HG02571 (cell line): ENCODE data around the gene CEACAM19.
"Not testable (repeated sequence)": the region's sequence is repeated elsewhere in the genome, so short reads cannot be mapped to it uniquely, and the experiment has no call there.

Experiments used
- ATAC-seq: cut with Tn5 transposase; IDR thresholded peaks from one replicate; pipeline ENCODE4 v1.9.1; 2021; ENCODE audit warnings: mild to moderate bottlenecking, moderate library complexity; ENCODE audit not compliant: unreplicated experiment

Gene CEACAM19

GRCh38 chr19:44700547-44700946 lies 29.3 kb downstream of the CEACAM19 start:
- no peak for ATAC-seq

DNA sequence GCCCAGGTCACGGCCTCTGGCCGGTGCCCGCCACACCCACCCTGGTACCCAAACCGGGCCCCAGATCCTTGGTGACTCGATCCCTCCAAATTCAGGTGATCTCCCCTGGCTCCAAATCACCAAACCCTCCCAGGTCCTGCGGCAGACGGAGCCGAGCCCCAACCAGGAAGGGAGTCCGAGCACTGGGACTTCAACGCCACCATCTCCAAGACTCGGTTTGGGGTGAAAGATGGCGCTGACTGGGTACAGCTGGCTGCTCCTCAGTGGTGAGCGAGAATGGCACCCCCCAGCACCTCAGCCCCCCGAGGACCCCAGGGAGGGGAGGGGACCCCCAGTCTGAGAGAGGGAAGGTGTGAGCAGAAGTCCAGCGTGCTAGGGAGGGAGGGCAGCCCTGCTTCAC lies 29.9 kb downstream of the CEACAM19 start:
- no peak for ATAC-seq

DNA sequence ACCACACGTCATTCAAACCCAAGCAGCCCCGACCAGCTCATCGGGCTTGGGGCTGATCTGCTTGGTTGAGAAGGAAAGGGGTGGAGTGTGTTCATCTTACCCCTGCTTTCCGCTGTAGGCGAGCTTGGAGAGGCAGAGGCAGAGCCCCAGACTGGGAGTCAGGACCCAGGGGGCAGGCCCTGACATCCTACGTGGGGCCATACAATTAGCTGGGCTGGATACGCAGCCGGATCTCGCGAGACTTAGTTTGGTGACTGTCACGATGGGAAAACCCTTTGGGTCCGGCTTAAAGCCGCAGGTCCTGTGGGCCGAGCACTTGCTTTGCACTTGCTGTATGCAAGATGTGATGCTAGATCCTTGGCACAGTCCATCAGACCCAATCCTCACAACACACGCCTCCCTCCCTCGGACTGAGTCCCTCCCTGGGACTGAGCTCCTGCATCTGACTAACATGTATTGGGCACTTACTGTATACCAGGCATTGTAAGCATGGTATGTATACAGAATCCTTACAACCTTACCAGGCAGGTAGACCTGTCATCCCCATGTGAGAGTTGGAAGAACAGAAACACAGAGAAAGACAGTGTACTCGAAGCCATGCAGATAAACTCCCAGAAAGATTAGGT lies 31.4 kb downstream of the CEACAM19 start:
- ATAC-seq: no peak

DNA sequence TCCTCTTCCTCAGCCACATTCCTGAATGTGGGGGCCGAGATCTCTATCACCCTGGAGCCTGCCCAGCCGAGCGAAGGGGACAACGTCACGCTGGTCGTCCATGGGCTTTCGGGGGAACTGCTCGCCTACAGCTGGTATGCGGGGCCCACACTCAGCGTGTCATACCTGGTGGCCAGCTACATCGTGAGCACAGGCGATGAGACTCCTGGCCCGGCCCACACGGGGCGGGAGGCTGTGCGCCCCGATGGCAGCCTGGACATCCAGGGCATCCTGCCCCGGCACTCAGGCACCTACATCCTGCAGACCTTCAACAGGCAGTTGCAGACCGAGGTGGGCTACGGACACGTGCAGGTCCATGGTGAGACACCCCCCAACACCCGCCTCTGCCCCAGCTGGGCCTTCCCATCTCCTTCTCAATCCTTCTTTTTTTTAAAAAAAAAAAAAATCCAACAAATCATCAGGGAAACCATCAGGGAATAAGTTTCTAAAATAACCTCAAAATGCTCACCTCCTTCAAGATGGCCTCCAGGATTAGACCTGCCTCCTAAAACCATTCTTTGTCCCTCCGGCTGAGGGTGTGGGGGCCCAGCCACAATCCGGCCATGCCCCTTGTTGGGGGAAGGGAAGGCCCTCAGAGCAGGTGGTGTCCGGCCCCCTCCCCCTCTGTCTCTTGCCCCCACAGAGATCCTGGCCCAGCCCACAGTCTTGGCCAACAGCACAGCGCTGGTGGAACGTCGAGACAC lies 32.2 kb downstream of the CEACAM19 start:
- ATAC-seq: no peak

DNA sequence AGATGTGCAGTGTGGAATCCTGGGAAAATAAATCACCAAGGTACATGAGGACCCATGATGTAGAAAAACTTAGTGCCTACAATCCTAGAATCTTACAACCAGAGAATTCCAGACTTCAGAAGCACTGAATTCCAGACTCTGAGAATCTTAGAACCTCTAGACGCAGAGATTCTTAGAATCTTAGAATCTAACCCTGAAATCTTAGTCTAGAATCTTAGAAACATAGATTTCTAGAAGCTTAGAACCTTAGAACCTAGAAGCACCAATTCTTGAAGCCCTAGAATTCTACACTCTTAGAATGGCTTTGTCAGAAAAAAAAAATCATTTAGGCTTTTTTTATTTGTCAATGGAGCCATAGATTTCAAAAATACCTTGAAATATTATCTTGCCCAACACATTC lies 33.7 kb downstream of the CEACAM19 start:
- ATAC-seq: no peak

DNA sequence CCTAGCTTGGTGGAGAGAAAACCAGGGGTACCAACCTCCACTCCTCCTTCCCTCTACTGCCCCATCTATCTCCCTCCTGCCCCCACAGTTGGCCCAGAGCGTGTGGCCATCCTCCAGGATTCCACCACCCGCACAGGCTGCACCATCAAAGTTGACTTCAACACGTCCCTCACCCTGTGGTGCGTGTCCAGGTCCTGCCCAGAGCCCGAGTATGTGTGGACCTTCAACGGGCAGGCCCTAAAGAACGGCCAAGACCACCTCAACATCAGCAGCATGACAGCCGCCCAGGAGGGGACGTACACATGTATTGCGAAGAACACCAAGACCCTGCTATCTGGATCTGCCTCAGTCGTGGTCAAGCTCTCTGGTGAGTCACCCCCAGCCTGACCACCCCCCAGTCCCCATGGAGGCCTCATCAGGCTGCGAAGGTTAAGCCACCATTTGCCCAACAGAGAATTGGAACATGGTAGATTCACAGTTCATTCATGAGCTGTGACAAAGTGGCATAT lies 34.3 kb downstream of the CEACAM19 start:
- ATAC-seq: no peak

GRCh38 chr19:44706506-44707236 lies 35.4 kb downstream of the CEACAM19 start:
- no peak for ATAC-seq

DNA sequence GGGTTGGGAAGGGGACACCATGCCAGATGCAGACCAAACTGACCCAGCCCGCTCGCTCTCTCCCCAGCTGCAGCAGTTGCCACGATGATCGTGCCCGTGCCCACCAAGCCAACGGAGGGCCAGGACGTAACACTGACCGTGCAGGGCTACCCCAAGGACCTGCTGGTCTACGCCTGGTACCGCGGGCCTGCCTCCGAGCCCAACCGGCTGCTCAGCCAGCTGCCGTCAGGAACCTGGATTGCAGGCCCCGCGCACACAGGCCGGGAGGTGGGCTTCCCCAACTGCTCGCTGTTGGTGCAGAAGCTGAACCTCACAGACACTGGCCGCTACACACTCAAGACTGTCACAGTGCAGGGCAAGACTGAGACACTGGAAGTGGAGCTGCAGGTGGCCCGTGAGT lies 36.5 kb downstream of the CEACAM19 start:
- no peak for ATAC-seq

- ATAC-seq: no peak
Measured at GRCh38 chr19:44708940-44709339, 37.7 kb downstream of the CEACAM19 start.

DNA sequence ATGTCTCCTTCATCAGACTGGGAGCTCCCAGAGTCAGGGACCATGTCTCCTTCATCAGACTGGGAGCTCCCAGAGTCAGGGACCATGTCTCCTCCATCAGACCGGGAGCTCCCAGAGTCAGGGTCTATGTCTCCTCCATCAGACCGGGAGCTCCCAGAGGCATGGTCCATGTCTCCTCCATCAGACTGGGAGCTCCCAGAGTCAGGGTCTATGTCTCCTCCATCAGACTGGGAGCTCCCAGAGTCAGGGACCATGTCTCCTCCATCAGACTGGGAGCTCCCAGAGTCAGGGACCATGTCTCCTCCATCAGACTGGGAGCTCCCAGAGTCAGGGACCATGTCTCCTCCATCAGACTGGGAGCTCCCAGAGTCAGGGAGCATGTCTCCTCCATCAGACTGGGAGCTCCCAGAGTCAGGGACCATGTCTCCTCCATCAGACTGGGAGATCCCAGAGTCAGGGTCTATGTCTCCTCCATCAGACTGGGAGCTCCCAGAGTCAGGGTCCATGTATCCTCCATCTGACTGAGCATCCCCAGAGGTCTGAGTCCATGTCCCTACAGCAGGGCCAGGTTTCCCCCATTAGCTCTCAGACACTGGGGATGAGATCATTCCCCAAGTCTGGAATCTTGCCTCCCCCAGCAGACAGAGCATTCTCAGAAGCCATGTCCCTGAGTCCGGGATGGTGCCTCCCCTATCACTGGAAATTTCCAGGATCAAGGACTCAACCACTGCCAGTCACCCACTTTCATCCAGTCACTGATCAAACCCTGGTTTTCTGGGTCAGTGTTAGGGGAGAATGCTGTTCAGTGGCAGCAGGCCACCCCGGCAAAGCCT lies 38.4 kb downstream of the CEACAM19 start:
- ATAC-seq: not testable (repeated sequence)

DNA sequence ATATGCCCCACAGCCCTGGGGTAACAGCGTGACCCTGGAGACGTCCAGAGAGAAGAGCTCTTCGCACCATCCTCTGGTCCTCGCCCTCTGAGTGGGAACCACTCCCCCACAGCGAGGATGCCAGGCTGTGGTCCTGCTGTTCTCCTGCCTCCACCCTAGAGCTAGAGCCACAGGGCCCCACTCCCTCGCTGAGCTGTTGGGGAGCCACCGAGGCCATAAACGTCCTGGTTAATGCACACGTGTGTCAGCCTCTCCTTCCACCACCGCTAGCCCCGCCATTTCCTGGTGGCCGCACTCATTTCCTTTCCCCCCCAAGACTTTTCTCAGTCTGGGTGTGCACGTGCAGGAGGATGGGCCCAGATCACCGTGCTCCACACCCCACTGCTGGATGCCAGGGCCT lies 39.2 kb downstream of the CEACAM19 start:
- ATAC-seq: no peak

GRCh38 chr19:44712864-44713515 lies 41.7 kb downstream of the CEACAM19 start:
- no peak for ATAC-seq

DNA sequence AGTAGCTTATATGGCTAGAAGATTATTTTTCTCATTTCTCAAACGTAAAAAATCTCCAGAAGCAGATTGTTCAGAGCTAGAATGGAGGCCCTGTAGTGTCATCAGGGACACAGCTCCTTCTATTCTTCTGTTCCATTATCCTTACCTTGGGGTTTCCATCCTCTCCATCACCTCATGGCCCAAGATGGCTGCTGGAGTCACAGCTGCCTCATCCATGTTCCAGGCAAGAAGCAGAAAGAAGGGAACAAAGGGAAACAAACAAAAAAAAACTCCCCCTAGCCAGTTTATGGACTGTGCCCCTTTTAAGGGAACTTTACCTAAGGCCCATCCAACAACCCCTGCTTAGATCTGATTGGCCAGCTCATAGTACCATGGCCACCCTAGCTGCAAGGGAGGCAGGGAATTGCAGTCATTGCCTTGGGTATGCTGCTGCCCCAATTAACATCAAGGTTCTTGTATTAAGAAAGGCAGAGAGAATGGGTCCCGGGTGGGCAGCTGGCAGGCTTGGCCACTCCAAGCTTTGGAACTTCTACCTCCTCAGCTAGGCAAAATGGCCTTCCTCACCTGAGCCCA lies 43.4 kb downstream of the CEACAM19 start:
- ATAC-seq: no peak

- ATAC-seq: no peak
Measured at GRCh38 chr19:44717603-44718002, 46.3 kb downstream of the CEACAM19 start.

DNA sequence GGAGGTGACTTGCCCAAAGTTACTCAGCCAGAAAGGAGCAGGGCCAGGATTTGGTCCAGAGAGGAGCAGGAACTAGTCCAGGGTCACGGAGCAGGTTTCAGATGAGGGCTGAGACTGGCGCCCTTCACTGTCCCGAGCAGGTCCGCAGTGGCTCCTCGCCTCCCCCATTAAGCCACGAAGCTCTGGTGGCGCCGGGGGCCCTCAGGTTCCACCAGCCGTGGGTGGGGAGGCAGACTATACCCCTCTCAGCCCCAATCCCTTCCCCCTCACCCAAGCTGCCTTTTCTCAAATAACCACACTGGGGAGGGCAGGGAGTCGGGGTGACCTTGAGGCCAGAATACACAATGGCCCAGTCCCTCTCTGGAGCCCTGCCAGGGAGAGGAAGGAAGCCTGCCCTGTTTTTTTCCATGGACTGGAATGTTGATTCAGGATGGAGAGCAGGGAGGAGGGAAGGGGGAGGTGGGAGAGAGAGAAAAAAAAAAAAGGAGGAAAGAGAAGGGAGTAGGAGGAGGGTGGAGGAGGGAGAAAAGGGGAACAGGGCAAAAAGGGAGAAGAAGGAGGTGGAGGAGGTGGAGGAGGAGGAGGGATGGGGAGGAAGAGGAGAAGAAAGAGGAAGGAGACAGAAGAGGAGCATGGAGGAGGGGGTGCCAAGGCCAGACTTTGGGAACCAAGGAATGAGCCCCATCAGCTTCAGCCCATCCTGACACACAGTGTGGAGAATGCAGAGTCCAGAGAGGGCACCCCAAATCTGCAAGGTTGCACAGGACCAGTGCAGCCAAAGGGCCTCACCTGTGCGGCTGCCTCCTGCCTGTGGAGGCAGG lies 47.4 kb downstream of the CEACAM19 start:
- no peak for ATAC-seq

- ATAC-seq: no peak
Measured at GRCh38 chr19:44719262-44719701, 48.0 kb downstream of the CEACAM19 start.

- ATAC-seq: not testable (repeated sequence)
Measured at GRCh38 chr19:44720396-44720795, 49.1 kb downstream of the CEACAM19 start.

- no peak for ATAC-seq
Measured at GRCh38 chr19:44720945-44721344, 49.7 kb downstream of the CEACAM19 start.

DNA sequence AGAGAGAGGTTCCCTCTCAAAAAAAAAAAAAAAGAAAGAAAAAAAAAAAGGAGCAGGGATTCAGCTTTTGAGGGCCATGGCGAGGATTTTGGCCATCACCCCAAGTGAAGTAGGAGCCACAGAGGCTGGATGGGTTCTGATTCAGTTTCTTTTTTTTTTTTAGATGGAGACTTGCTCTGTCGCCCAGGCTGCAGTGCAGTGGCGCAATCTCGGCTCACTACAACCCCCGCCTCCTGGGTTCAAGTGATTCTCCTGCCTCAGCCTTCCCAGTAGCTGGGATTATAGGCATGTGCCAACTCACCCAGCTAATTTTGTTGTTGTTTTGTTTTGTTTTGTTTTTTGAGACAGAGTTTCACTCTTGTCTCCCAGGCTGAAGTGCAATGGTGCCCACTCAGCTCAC lies 50.1 kb downstream of the CEACAM19 start:
- not testable (repeated sequence) for ATAC-seq
